Neural cell (in vitro differentiated cells): ENCODE results near the gene MPP1.

Experiments used
- EP300 ChIP-seq: fragments of 450-650 bp; conservative IDR thresholded peaks from 2 replicates; pipeline ENCODE4 v1.6.1; 2014; ENCODE audit warnings: antibody characterized with exemption, mild to moderate bottlenecking, moderate library complexity; ENCODE audit not compliant: poor library complexity, severe bottlenecking
- EZH2 ChIP-seq: fragments of 200-600, 300-800 bp; shearing (Covaris generic), sonication (generic); IDR thresholded peaks from 2 replicates; pipeline ENCODE4 v1.6.1; 2014; ENCODE audit warnings: antibody characterized with exemption, low read length, borderline replicate concordance, mild to moderate bottlenecking; ENCODE audit not compliant: insufficient read depth, poor library complexity, severe bottlenecking
- MXI1 ChIP-seq: fragments of 450-650 bp; conservative IDR thresholded peaks from 2 replicates; pipeline ENCODE4 v1.6.1; 2014; ENCODE audit warnings: antibody characterized with exemption, mild to moderate bottlenecking; ENCODE audit not compliant: poor library complexity, severe bottlenecking
- POLR2AphosphoS5 ChIP-seq: IDR thresholded peaks from 2 replicates; pipeline ENCODE4 v1.6.1; 2012
- RAD21 ChIP-seq: fragments of 450-650 bp; conservative IDR thresholded peaks from 2 replicates; pipeline ENCODE4 v1.6.1; 2014; ENCODE audit warnings: antibody characterized with exemption, mild to moderate bottlenecking, moderate library complexity
- TAF1 ChIP-seq: IDR thresholded peaks from 2 replicates; pipeline ENCODE4 v1.6.1; 2012; ENCODE audit warnings: low read depth
- TF ChIP-seq, protein P1 (sequence below): fragments of 450-650 bp; IDR thresholded peaks from 2 replicates; pipeline ENCODE4 v1.5.1; 2014; ENCODE audit warnings: antibody characterized with exemption, mild to moderate bottlenecking, moderate library complexity; ENCODE audit not compliant: poor library complexity, severe bottlenecking
- TF ChIP-seq, protein P2 (sequence below): IDR thresholded peaks from 2 replicates; pipeline ENCODE4 v1.6.1; 2012; ENCODE audit warnings: borderline replicate concordance

DNA sequence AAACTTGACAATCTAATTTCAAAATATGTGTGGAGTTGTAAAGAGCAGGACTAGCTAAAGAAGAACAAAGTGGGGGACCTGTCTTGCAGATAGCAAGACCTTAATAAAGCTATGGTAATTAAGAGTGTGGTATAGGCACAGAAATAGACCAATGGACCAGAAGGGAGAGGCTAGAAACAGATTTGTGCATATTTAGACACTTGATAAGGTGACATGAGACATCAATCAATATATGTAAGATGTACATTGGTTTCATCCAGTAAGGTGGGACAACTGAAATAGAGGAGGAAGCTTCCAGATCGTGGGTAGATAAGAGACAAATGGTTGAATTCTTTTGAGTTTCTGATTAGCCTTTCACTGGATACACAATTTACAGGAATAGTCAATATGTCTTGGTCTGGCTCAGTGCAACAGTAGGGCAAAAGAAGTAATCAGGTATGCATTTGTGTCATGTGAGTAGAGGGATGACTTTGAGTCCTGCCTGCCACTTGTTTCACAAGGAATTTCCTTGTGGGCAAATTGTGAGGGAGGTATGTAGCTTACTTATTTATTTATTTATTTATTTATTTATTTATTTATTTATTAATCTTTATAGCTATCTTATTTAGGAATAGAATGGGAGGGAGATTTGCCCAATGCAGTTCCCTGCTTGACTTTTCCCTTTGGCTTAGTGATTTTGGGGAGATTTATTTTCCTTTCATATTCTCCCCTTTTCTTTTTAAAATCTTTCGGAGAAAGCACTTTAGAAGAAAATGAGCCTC, 7.2 kb upstream of the MPP1 start:
- no peak for TF ChIP-seq TAF1
- no peak for TF ChIP-seq POLR2AphosphoS5
- no peak for TF ChIP-seq EZH2
- TF ChIP-seq, protein P1, sequence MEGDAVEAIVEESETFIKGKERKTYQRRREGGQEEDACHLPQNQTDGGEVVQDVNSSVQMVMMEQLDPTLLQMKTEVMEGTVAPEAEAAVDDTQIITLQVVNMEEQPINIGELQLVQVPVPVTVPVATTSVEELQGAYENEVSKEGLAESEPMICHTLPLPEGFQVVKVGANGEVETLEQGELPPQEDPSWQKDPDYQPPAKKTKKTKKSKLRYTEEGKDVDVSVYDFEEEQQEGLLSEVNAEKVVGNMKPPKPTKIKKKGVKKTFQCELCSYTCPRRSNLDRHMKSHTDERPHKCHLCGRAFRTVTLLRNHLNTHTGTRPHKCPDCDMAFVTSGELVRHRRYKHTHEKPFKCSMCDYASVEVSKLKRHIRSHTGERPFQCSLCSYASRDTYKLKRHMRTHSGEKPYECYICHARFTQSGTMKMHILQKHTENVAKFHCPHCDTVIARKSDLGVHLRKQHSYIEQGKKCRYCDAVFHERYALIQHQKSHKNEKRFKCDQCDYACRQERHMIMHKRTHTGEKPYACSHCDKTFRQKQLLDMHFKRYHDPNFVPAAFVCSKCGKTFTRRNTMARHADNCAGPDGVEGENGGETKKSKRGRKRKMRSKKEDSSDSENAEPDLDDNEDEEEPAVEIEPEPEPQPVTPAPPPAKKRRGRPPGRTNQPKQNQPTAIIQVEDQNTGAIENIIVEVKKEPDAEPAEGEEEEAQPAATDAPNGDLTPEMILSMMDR: no peak
- no peak for TF ChIP-seq EP300
- no peak for TF ChIP-seq RAD21
- TF ChIP-seq, protein P2, sequence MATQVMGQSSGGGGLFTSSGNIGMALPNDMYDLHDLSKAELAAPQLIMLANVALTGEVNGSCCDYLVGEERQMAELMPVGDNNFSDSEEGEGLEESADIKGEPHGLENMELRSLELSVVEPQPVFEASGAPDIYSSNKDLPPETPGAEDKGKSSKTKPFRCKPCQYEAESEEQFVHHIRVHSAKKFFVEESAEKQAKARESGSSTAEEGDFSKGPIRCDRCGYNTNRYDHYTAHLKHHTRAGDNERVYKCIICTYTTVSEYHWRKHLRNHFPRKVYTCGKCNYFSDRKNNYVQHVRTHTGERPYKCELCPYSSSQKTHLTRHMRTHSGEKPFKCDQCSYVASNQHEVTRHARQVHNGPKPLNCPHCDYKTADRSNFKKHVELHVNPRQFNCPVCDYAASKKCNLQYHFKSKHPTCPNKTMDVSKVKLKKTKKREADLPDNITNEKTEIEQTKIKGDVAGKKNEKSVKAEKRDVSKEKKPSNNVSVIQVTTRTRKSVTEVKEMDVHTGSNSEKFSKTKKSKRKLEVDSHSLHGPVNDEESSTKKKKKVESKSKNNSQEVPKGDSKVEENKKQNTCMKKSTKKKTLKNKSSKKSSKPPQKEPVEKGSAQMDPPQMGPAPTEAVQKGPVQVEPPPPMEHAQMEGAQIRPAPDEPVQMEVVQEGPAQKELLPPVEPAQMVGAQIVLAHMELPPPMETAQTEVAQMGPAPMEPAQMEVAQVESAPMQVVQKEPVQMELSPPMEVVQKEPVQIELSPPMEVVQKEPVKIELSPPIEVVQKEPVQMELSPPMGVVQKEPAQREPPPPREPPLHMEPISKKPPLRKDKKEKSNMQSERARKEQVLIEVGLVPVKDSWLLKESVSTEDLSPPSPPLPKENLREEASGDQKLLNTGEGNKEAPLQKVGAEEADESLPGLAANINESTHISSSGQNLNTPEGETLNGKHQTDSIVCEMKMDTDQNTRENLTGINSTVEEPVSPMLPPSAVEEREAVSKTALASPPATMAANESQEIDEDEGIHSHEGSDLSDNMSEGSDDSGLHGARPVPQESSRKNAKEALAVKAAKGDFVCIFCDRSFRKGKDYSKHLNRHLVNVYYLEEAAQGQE: no peak
- no peak for TF ChIP-seq MXI1
